Neural crest cell (in vitro differentiated cells): Measurements from ENCODE around the gene PACS2. TPM values are rescaled to one million over a fixed set of nuclear protein-coding genes. Genes with fewer than 3 reads are reported as not detected.

Experiments
- DNase-seq: peaks from one replicate; pipeline ENCODE4 v3.0.0; 2021; ENCODE audit warnings: low read depth, mixed read lengths, low spot score
- H3K27ac Mint-ChIP-seq: one replicate; pipeline ENCODE4 v1.8.0; 2021; ENCODE audit warnings: mild to moderate bottlenecking, mixed read lengths; ENCODE audit not compliant: unreplicated experiment
- H3K27me3 Mint-ChIP-seq: 2 replicates; pipeline ENCODE4 v1.8.0; 2021; ENCODE audit warnings: low read depth, mild to moderate bottlenecking, mixed read lengths
- H3K36me3 Mint-ChIP-seq: 2 replicates; pipeline ENCODE4 v1.8.0; 2021; ENCODE audit warnings: low read depth, mild to moderate bottlenecking, mixed read lengths
- H3K4me1 Mint-ChIP-seq: 2 replicates; pipeline ENCODE4 v1.8.0; 2021; ENCODE audit warnings: mixed read lengths
- H3K4me3 Mint-ChIP-seq: one replicate; pipeline ENCODE4 v1.8.0; 2021; ENCODE audit warnings: mild to moderate bottlenecking, mixed read lengths
- H3K9me3 Mint-ChIP-seq: 2 replicates; pipeline ENCODE4 v1.8.0; 2021; ENCODE audit warnings: mixed read lengths
- CTCF ChIP-seq: fragments of 200-600 bp; sonication (generic); conservative IDR thresholded peaks from 2 replicates; pipeline ENCODE4 v1.5.0; 2021; ENCODE audit warnings: antibody characterized with exemption, mild to moderate bottlenecking
- total RNA-seq: library from RNA; stranded (reverse); gene quantifications from 2 replicates; pipeline ENCODE4 v1.2.1, GENCODE V29; 2021

Gene PACS2
- total RNA-seq, 1 donor from 2014 or later: 104 TPM

- Mint-ChIP-seq H3K36me3 (no peaks in the 10 kb centered on the region), H3K4me3 (peak overlapping the region; percentile 58), H3K4me1 (no peaks in the 10 kb centered on the region), H3K9me3 (no peaks in the 10 kb centered on the region), H3K27me3 (peaks cover 6% of the 10 kb centered on the region), H3K27ac (no peak overlapping the region)
- no peak for DNase-seq
- no peak for TF ChIP-seq CTCF
Measured at GRCh38 chr14:105307052-105307727, 7.4 kb upstream of the PACS2 start.

GRCh38 chr14:105309371-105309770, 5.2 kb upstream of the PACS2 start:
- no peak for DNase-seq
- Mint-ChIP-seq H3K27me3 (no peaks in the 10 kb centered on the region), H3K36me3 (no peaks in the 10 kb centered on the region), H3K27ac (no peak overlapping the region), H3K4me1 (peaks cover 8% of the 10 kb centered on the region), H3K9me3 (no peaks in the 10 kb centered on the region), H3K4me3 (no peak overlapping the region)
- no peak for TF ChIP-seq CTCF

GRCh38 chr14:105311838-105312237, 2.7 kb upstream of the PACS2 start:
- DNase-seq: no peak
- H3K4me1 Mint-ChIP-seq: peaks cover 15% of the 10 kb centered on the region
- no peak overlapping the region for H3K27ac Mint-ChIP-seq
- no peak overlapping the region for H3K4me3 Mint-ChIP-seq
- no peaks in the 10 kb centered on the region for H3K27me3 Mint-ChIP-seq
- H3K36me3 Mint-ChIP-seq: no peaks in the 10 kb centered on the region
- TF ChIP-seq CTCF: no peak
- H3K9me3 Mint-ChIP-seq: no peaks in the 10 kb centered on the region

- H3K27me3 Mint-ChIP-seq: no peaks in the 10 kb centered on the region
- H3K4me1 Mint-ChIP-seq: peaks cover 15% of the 10 kb centered on the region
- no peak for TF ChIP-seq CTCF
- H3K36me3 Mint-ChIP-seq: no peaks in the 10 kb centered on the region
- H3K4me3 Mint-ChIP-seq: peak overlapping the region; percentile 94
- no peak overlapping the region for H3K27ac Mint-ChIP-seq
- no peaks in the 10 kb centered on the region for H3K9me3 Mint-ChIP-seq
- no peak for DNase-seq
Measured at GRCh38 chr14:105312973-105313372, 1.6 kb upstream of the PACS2 start.

GRCh38 chr14:105313381-105314286, 914 bp upstream of the PACS2 start:
- no peak for TF ChIP-seq CTCF
- H3K4me3 Mint-ChIP-seq: peak overlapping the region; percentile 94
- peaks cover 15% of the 10 kb centered on the region for H3K4me1 Mint-ChIP-seq
- H3K27me3 Mint-ChIP-seq: no peaks in the 10 kb centered on the region
- H3K36me3 Mint-ChIP-seq: no peaks in the 10 kb centered on the region
- peak overlapping the region; percentile 73 for H3K27ac Mint-ChIP-seq
- peak; percentile 35 for DNase-seq
- no peaks in the 10 kb centered on the region for H3K9me3 Mint-ChIP-seq
